DND-41 (cell line): ENCODE measurements around the gene ZAR1.

Source experiments
- EZH2 ChIP-seq: IDR thresholded peaks from 3 replicates; pipeline ENCODE4 v1.6.1; 2012; ENCODE audit warnings: borderline replicate concordance, low read depth, mild to moderate bottlenecking, moderate library complexity, low read length, inconsistent platforms; ENCODE audit not compliant: severe bottlenecking
- TF ChIP-seq, protein P1 (sequence below): IDR thresholded peaks from 2 replicates; pipeline ENCODE4 v1.5.1; 2012; ENCODE audit warnings: borderline replicate concordance, low read length, moderate library complexity, mild to moderate bottlenecking; ENCODE audit not compliant: poor library complexity, severe bottlenecking; ENCODE audit errors: extremely low read depth

DNA sequence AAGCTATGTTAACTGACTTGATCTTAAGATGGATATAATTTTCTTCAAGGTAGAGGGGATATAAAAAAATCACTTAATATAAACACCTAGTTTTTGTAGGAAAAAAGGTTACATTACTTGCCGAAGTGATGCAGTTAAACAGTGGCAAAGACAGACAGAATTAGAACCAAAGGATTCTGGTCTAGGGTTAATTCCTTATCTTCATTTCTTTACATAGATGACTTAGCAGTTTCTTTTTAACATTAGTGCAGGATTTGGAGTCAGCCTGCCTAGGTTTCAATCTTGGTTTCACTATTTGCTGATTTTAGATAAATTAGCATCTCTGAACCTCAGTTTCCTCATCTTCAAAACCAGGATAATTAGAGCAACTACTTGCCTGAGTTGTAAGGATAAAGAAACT lies 14.3 kb downstream of the ZAR1 start:
- TF ChIP-seq, protein P1, sequence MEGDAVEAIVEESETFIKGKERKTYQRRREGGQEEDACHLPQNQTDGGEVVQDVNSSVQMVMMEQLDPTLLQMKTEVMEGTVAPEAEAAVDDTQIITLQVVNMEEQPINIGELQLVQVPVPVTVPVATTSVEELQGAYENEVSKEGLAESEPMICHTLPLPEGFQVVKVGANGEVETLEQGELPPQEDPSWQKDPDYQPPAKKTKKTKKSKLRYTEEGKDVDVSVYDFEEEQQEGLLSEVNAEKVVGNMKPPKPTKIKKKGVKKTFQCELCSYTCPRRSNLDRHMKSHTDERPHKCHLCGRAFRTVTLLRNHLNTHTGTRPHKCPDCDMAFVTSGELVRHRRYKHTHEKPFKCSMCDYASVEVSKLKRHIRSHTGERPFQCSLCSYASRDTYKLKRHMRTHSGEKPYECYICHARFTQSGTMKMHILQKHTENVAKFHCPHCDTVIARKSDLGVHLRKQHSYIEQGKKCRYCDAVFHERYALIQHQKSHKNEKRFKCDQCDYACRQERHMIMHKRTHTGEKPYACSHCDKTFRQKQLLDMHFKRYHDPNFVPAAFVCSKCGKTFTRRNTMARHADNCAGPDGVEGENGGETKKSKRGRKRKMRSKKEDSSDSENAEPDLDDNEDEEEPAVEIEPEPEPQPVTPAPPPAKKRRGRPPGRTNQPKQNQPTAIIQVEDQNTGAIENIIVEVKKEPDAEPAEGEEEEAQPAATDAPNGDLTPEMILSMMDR: no peak
- no peak for TF ChIP-seq EZH2
